Measurements from ENCODE around the gene PIN4. TPM values are rescaled to one million over a fixed set of nuclear protein-coding genes. Genes with fewer than 3 reads are reported as not detected.

PIN4 gene
- total RNA-seq, 1 donor from 2014 or later = 10.3 TPM

DNA sequence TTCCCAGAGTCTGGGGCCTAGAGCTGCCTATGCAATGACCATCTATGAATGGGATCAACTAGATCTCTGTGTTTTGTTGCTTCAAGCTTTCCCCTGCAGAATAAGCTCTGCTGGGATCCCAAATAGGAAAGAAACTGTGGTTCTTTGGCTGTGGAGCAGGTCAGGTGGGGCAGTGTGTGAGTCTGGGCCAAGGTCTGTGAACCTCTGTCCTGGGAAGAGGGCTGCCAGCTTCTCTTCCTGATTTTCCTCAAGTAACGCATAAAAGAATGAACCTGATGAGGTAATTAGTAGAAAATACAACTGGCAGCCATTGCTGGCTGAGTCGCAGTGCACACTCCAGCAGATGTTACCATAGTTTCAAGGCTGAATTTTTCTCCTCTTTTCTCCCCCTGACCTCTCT, 4.6 kb upstream of the PIN4 start:
- no peaks in the 10 kb centered on the region for H3K27me3 ChIP-seq (ENCODE audit: control insufficient read depth, insufficient read depth, low read length)

GRCh38 chrX:72180539-72180938, 1.0 kb upstream of the PIN4 start:
- Histone ChIP-seq H3K4me3 (ENCODE audit: low read depth, low read length) (no peak overlapping the region), H3K36me3 (ENCODE audit: control insufficient read depth, insufficient read depth, low read length) (no peaks in the 10 kb centered on the region), H3K27me3 (ENCODE audit: control insufficient read depth, insufficient read depth, low read length) (no peaks in the 10 kb centered on the region)
- DNase-seq (ENCODE audit: low read depth) (no peak), FAIRE-seq (no peak)
- TF ChIP-seq, protein P1, sequence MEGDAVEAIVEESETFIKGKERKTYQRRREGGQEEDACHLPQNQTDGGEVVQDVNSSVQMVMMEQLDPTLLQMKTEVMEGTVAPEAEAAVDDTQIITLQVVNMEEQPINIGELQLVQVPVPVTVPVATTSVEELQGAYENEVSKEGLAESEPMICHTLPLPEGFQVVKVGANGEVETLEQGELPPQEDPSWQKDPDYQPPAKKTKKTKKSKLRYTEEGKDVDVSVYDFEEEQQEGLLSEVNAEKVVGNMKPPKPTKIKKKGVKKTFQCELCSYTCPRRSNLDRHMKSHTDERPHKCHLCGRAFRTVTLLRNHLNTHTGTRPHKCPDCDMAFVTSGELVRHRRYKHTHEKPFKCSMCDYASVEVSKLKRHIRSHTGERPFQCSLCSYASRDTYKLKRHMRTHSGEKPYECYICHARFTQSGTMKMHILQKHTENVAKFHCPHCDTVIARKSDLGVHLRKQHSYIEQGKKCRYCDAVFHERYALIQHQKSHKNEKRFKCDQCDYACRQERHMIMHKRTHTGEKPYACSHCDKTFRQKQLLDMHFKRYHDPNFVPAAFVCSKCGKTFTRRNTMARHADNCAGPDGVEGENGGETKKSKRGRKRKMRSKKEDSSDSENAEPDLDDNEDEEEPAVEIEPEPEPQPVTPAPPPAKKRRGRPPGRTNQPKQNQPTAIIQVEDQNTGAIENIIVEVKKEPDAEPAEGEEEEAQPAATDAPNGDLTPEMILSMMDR (IDR thresholded peaks at IDR 0.05; ENCODE audit: insufficient read depth, low read length, severe bottlenecking) = no peak

More for the DNA sequence above, 4.6 kb upstream of the PIN4 start:
- no peaks in the 10 kb centered on the region for H3K36me3 ChIP-seq (ENCODE audit: control insufficient read depth, insufficient read depth, low read length)
- DNase-seq (ENCODE audit: low read depth) (no peak), FAIRE-seq (no peak)
- no peak overlapping the region for H3K4me3 ChIP-seq (ENCODE audit: low read depth, low read length)
- TF ChIP-seq, protein P1 (IDR thresholded peaks at IDR 0.05; ENCODE audit: insufficient read depth, low read length, severe bottlenecking) = no peak

- Histone ChIP-seq H3K36me3 (ENCODE audit: control insufficient read depth, insufficient read depth, low read length) (no peaks in the 10 kb centered on the region), H3K4me3 (ENCODE audit: low read depth, low read length) (no peak overlapping the region), H3K27me3 (ENCODE audit: control insufficient read depth, insufficient read depth, low read length) (no peaks in the 10 kb centered on the region)
- DNase-seq (ENCODE audit: low read depth) (no peak), FAIRE-seq (no peak)
- TF ChIP-seq, protein P1 (IDR thresholded peaks at IDR 0.05; ENCODE audit: insufficient read depth, low read length, severe bottlenecking) = no peak
Measured at GRCh38 chrX:72182924-72183323, 1.4 kb downstream of the PIN4 start.

DNA sequence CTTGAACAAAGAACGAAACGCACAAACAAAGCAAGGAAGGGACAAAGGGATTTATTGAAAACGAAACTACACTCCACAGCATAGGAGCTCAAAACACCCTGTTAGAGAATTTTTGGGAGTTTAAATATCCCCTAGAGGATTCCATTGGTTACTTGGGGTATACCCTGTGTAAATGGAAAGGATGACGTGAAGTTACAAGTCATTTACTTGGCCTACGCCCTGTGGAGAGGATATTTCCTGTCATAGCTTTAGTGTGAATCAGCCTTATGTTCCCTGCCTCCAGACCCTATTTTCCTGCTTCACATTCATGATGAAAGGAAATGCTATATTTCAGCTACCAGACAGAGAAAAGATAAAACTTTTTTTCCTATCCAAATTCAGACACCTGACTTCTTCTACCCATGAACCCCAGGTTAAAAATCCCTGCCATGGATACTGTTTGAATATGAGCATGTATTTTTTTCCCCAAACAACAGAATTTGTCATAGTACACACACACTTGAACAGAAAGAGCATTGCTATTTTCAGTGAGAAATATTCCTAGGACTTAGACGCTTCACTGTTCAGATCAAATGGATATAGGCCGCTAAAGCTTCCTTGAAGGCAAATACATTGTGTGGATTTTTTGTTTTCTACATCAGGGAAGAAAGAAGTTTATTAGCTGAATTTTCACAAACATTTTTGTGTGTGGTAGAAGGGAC, 20.4 kb downstream of the PIN4 start:
- Histone ChIP-seq H3K4me3 (ENCODE audit: low read depth, low read length) (no peak overlapping the region), H3K36me3 (ENCODE audit: control insufficient read depth, insufficient read depth, low read length) (no peaks in the 10 kb centered on the region), H3K27me3 (ENCODE audit: control insufficient read depth, insufficient read depth, low read length) (no peaks in the 10 kb centered on the region)
- TF ChIP-seq, protein P1 (IDR thresholded peaks at IDR 0.05; ENCODE audit: insufficient read depth, low read length, severe bottlenecking) = no peak
- FAIRE-seq (no peak), DNase-seq (ENCODE audit: low read depth) (peak; percentile 79)

DNA sequence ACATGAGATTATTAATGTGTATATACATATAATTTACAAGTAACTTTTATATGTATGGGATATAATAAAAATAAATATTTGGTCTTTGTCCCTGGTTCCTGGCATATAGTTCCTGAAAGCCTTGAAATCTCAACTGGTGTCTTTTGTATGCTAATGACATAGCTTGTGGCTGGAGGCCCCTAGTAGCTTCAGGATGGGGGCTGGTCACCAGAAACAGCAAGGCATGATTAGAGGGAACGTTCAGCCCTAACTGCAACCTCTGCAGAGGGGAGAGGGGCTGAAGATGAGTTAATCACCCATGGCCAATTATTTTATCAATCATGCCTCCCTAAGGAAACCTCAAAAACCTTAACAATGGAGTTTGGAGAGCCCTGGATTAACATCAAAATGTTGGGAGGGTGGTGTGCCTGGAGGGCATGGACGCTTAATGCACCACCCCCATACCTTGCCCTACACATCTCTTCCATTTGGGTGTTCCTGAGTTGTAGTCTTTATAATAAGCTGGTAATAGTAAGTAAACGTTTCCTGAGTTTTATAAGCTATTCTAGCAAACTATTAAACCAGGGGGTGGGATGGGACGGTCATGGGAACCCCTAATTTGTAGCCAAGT, 21.3 kb downstream of the PIN4 start:
- FAIRE-seq (no peak), DNase-seq (ENCODE audit: low read depth) (no peak)
- Histone ChIP-seq H3K36me3 (ENCODE audit: control insufficient read depth, insufficient read depth, low read length) (no peaks in the 10 kb centered on the region), H3K27me3 (ENCODE audit: control insufficient read depth, insufficient read depth, low read length) (no peaks in the 10 kb centered on the region), H3K4me3 (ENCODE audit: low read depth, low read length) (no peak overlapping the region)
- TF ChIP-seq, protein P1 (IDR thresholded peaks at IDR 0.05; ENCODE audit: insufficient read depth, low read length, severe bottlenecking) = no peak

Measured in bronchial epithelial cell (primary cell).